H7 (cell line): ENCODE data around the gene KBTBD8. TPM values are rescaled to one million over a fixed set of nuclear protein-coding genes. Genes with fewer than 3 reads are reported as not detected.

ENCODE experiments used
- DNase-seq: peaks from one replicate; pipeline ENCODE4 v3.0.0; 2012
- H3K27me3 ChIP-seq: 2 replicates; pipeline ENCODE4 v1.6.0; 2011; ENCODE audit warnings: mild to moderate bottlenecking, low read length; ENCODE audit not compliant: control insufficient read depth, insufficient read depth
- H3K36me3 ChIP-seq: replicated peaks from 2 replicates; pipeline ENCODE4 v1.5.1; 2011; ENCODE audit warnings: low read length; ENCODE audit not compliant: control insufficient read depth, insufficient read depth
- H3K4me3 ChIP-seq: 2 replicates; pipeline ENCODE4 v1.5.1; 2011; ENCODE audit warnings: low read depth, mild to moderate bottlenecking, control low read depth, low read length, moderate library complexity; ENCODE audit not compliant: insufficient read depth
- total RNA-seq: library from RNA; depleted of rRNA; stranded (reverse); fragments of >200 nt; shearing (Covaris generic); gene quantifications from 2 replicates; pipeline ENCODE4 v1.2.3, GENCODE V29; 2014; rRNA removed

The KBTBD8 gene
- total RNA-seq = 6.7 and 11.8 TPM in 2 replicates

- Histone ChIP-seq H3K4me3 (peak within 1 kb of the TSS; percentile 84), H3K27me3 (peaks cover 4% of the 10 kb centered on the region), H3K36me3 (no peaks in the 10 kb centered on the region; the same call in 1 of the 2 replicates)
- peak; percentile 93 for DNase-seq
These were observed at the start of gene KBTBD8 for GRCh38 chr3:66998113-66998903. KBTBD8 (plus strand) TSS chr3:66998307; CDS start chr3:66998356, 49 bp downstream.

GRCh38 chr3:66948838-66949237, 49.3 kb upstream of the KBTBD8 start:
- Histone ChIP-seq H3K36me3 (no peaks in the 10 kb centered on the region), H3K4me3 (no peak overlapping the region), H3K27me3 (no peaks in the 10 kb centered on the region)
- no peak for DNase-seq

GRCh38 chr3:66949898-66950297, 48.2 kb upstream of the KBTBD8 start:
- no peak for DNase-seq

GRCh38 chr3:66952357-66952756, 45.8 kb upstream of the KBTBD8 start:
- H3K27me3 ChIP-seq = no peaks in the 10 kb centered on the region
- no peaks in the 10 kb centered on the region for H3K36me3 ChIP-seq
- DNase-seq = no peak
- no peak overlapping the region for H3K4me3 ChIP-seq

More at GRCh38 chr3:66949898-66950297, 48.2 kb upstream of the KBTBD8 start:
- Histone ChIP-seq H3K27me3 (no peaks in the 10 kb centered on the region), H3K4me3 (no peak overlapping the region), H3K36me3 (no peaks in the 10 kb centered on the region)

GRCh38 chr3:66953934-66954445, 44.1 kb upstream of the KBTBD8 start:
- H3K36me3 ChIP-seq = no peaks in the 10 kb centered on the region
- DNase-seq = no peak
- no peak overlapping the region for H3K4me3 ChIP-seq
- H3K27me3 ChIP-seq = no peaks in the 10 kb centered on the region

GRCh38 chr3:66956742-66957141, 41.4 kb upstream of the KBTBD8 start:
- no peak overlapping the region for H3K4me3 ChIP-seq
- no peaks in the 10 kb centered on the region for H3K36me3 ChIP-seq
- no peak for DNase-seq
- H3K27me3 ChIP-seq = no peaks in the 10 kb centered on the region

- Histone ChIP-seq H3K36me3 (no peaks in the 10 kb centered on the region), H3K4me3 (no peak overlapping the region), H3K27me3 (no peaks in the 10 kb centered on the region)
- DNase-seq = no peak
These were observed 40.7 kb upstream of the KBTBD8 start for GRCh38 chr3:66957367-66957766.

GRCh38 chr3:66958067-66958466, 40.0 kb upstream of the KBTBD8 start:
- Histone ChIP-seq H3K36me3 (no peaks in the 10 kb centered on the region), H3K27me3 (no peaks in the 10 kb centered on the region), H3K4me3 (no peak overlapping the region)
- no peak for DNase-seq

GRCh38 chr3:66962664-66963063, 35.4 kb upstream of the KBTBD8 start:
- H3K4me3 ChIP-seq = no peak overlapping the region
- DNase-seq = no peak
- no peaks in the 10 kb centered on the region for H3K27me3 ChIP-seq
- no peaks in the 10 kb centered on the region for H3K36me3 ChIP-seq

GRCh38 chr3:66971245-66971644, 26.9 kb upstream of the KBTBD8 start:
- DNase-seq = no peak
- Histone ChIP-seq H3K27me3 (no peaks in the 10 kb centered on the region), H3K4me3 (no peak overlapping the region), H3K36me3 (no peaks in the 10 kb centered on the region)

- H3K36me3 ChIP-seq = no peaks in the 10 kb centered on the region
- H3K27me3 ChIP-seq = no peaks in the 10 kb centered on the region
- peak; percentile 77 for DNase-seq
- no peak overlapping the region for H3K4me3 ChIP-seq
These were observed 26.1 kb upstream of the KBTBD8 start for GRCh38 chr3:66971891-66972551.

GRCh38 chr3:66980791-66981190, 17.3 kb upstream of the KBTBD8 start:
- no peak for DNase-seq
- Histone ChIP-seq H3K27me3 (no peaks in the 10 kb centered on the region), H3K4me3 (no peak overlapping the region), H3K36me3 (no peaks in the 10 kb centered on the region)

- no peaks in the 10 kb centered on the region for H3K36me3 ChIP-seq
- H3K27me3 ChIP-seq = no peaks in the 10 kb centered on the region
- H3K4me3 ChIP-seq = no peak overlapping the region
- no peak for DNase-seq
These were observed 15.0 kb upstream of the KBTBD8 start for GRCh38 chr3:66983101-66983500.

GRCh38 chr3:66985336-66985920, 12.7 kb upstream of the KBTBD8 start:
- DNase-seq = no peak
- Histone ChIP-seq H3K36me3 (no peaks in the 10 kb centered on the region), H3K4me3 (no peak overlapping the region), H3K27me3 (no peaks in the 10 kb centered on the region)

- DNase-seq = no peak
- no peak overlapping the region for H3K4me3 ChIP-seq
- no peaks in the 10 kb centered on the region for H3K36me3 ChIP-seq
- no peaks in the 10 kb centered on the region for H3K27me3 ChIP-seq
These were observed 11.7 kb upstream of the KBTBD8 start for GRCh38 chr3:66986406-66986805.
